Measurements from ENCODE around the gene WFDC1.

- no peak for TF ChIP-seq CTCF (conservative IDR thresholded peaks at IDR 0.05 in 1 of 2, IDR thresholded peaks at IDR 0.05 in 1 of 2; ENCODE audit: low read depth in 1 of 2, low read length in 2 of 2)
- no peak for TF ChIP-seq EZH2 (IDR thresholded peaks at IDR 0.05; ENCODE audit: low read length, missing control alignments)
Measured at GRCh38 chr16:84326545-84326944, 31.9 kb downstream of the WFDC1 start.
